ENCODE data around the gene ARHGAP25.

ARHGAP25 gene

DNA sequence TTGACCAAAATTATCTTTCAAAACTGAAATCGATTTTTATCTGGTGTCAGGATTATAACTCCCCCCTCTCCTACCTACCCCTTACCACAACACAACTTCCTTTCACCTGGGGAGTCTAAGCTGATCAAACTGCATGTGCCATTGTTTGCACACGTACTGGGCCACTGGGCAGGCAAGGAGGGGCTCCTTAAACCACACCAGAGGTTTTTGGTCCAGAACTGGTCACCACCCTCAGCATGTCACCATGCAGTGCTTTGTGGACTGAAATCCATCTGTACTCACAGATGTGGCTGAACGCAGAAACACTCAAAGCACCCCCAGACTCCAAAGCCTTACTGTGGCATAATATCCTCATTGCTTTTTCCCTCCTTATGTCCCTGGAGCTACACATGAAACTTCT lies 13.9 kb upstream of the ARHGAP25 start:
- DNase-seq (ENCODE audit: low read depth): no peak

DNA sequence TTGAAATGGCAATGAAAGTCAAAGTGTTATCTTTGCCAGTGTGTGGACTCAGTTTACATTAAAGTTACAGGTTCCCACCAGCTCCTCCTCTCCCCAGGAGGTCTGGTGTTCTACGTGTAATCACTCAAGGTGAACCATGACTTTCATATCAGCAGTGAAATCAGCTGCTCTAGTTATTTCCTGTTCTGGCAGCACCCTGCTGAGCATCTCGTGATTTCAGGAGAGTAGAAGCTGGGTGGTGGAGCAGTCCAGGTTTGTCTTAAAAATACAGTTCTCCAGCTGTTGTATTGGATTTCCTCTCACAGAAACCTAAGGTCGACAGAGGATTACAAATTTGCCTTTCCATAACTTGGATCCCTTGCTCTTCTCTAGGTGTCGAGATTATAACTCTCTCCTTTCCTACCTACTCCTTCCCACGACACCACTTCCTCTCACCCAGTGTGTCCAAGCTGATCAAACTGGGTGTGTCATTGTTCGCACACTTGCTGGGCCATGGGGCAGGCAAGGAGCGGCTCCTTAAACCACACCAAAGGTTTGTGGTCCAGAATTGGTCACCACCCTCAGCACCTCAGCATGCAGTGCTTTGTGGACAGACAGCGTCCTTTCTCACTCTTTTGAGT lies 13.0 kb upstream of the ARHGAP25 start:
- DNase-seq (ENCODE audit: low read depth): no peak

DNA sequence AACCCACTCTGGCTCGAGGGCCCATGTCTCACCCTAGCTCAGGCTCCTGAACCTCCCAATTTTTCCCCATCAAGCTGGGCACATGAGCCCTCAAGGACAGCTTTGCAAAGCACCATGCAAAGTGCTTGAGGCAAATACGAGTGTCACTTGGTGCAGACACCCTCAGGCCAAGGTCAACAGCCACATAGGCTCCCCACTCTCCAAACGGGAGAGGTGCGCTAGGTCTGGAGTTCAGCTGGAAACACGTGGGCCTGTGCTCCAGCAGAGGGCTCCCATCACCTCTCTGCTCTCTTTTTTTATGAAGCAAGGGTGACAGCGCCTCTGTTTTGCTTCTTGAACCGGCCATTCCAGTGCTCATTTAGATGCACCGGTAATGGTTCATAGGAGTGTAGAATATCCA lies 11.9 kb upstream of the ARHGAP25 start:
- no peak for DNase-seq (ENCODE audit: low read depth)

DNA sequence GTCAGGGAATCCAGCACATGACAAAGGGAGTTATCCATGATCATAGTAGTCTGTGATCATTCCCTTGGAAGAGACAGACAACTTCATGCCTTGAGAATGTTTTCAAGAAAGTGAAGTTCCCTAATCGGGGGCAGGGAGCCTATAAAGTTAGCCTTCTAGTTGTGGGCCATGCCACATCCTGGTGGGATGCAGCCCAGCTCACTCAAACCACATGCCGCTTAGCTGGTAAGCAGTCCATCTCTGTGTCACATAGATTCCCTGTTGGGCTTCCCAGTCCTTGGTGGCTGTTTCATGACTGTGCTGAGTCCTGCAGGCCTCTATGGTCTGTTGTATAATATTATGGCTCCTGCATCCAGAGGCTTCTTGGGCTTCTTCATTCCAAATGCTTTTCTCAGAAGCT lies 11.4 kb upstream of the ARHGAP25 start:
- DNase-seq (ENCODE audit: low read depth): no peak

DNA sequence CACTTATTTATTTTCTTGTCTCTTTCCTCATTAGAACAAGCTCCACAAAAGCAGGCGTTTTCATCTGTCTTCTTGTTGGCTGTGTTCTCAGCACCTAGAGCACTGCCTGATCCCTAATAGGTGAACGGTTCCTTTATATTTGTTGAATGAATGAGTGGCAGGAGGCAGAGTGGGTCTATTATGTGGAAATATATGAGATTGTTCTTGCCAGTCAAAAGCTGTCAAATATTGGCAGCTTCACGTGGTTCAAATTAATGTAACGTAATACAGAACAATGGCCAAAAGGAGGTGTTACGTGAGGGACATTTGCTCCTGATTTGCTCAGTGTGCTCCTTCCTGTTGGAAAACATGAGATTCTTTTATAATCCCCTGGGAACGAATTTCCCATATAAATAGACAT lies 8.5 kb upstream of the ARHGAP25 start:
- no peak for DNase-seq (ENCODE audit: low read depth)

DNA sequence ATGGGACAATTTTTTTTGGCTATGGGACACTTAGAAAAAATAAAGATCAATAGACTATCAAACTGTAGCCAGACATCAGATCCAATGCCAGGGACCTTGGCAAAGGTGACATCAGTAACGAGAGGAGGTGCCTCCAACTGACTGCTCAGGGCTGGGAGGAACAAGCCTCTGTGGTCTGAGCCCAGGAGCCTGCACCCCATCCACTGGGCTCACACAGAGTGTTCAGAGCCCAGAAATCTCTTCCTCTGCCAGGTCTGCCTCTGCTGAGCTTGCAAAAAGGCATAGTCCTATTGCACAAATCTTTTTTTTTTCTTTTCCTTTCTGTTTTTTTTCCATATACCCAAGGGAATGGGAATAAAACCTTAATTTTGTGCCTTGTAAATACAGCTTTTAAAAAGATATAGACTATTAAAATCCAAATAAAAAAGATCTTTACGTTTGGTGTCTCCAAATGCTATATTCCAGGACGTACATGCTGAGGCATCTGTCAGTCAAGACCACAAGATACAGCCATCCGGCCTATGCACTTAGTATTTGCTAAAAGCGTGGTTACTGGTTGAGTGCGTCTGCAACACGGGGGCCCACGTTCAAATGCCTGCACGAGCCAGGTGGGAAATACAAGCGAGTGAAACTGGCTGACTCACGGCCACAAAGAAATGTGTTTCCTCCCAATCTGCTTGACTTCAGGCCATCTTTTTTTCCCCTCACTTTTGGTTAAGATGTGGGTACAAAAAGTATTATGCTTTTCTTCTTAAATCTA lies 7.8 kb upstream of the ARHGAP25 start:
- no peak for DNase-seq (ENCODE audit: low read depth)

DNA sequence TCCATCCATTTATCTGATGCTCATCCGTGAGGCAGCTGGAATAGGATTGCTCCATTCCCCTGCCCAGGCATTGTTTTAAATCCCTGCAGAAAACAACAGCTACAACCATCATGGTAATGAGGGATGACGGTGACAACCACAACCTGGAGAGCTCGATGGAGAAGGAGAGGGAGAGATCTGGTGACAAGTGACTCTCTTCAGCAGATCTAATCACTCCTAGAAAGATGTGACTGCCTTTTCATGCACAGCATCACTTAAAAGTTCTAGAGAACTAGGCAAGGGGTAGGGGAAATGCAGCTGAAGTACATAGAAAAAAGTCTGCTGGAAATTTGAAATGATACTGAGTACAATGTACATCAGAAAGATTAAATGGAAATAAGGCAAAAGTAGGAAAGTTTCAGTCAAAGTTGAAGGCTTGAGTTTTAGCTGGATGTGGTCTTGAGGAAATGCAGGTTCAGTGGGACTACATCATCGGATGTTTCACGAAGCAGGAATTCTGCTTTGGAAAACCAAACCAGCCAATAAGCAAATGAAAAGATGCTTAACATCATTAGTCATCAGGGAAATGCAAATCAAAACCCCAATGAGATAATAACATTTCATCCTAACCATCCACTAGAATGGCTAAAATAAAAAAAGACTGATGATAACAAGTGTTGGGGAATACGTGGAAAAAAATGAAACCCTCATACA lies 6.8 kb upstream of the ARHGAP25 start:
- peak; percentile 52 for DNase-seq (ENCODE audit: low read depth)

DNA sequence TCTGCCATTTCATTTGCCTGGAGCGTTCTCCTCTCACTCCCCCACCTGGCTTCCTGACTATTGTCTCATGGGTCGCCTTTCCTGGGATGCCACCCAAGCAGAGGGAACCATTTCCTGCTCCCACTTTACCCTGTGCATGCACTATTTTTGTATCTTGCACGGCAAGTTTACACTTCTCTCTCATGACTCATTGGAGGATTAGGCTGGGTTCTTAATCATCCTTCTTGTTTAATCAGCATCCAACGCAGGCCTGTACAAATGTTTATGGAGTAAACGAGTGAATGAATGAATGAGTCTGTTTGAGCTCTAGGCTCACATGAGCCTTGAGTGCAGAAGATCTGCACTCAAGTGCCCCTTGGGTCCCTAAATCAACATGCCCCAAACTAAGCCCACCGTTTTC lies 3.8 kb upstream of the ARHGAP25 start:
- no peak for DNase-seq (ENCODE audit: low read depth)

DNA sequence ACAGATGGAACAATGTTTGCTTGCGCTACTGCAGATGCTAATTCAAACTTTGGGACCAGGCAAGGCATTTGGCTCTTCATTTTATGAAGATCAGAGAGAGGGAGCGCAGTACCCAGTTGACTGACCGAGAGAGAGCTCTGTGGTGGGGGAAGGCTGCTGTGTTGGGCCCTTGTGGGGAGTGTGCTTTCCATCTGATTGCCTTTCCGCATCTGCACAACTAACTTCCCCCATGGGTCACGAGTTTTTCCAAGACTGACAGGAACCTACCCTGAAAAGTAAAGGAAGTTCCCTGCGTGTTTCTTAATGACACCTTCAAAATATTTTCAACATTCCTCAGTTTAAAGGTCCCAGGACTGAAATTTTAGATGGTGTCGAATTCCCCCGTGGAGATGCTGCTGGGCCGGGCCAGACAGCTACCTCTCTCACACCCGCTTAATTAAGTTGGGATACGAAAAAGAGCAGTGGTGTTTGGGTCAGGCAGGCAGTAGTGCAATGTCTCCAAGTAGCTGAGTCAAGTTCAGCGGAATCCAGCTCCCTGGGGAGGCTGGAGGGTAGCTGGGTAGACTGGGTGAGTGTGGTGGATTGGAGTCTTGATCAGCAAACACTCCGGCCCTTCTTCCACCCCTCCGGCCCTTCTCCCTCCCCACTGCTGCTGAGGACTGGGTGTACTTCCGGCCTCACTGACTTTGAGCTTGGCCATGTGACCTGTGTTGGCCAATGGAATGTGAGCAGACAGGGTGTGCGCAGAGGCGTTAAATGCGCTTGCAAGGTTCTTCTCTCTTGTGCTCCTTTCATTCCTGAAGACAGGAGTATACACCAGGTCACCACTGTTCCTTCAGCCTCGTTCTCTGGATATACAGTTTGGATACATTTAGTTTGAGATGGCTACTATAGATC lies 2.3 kb upstream of the ARHGAP25 start:
- DNase-seq (ENCODE audit: low read depth): no peak

DNA sequence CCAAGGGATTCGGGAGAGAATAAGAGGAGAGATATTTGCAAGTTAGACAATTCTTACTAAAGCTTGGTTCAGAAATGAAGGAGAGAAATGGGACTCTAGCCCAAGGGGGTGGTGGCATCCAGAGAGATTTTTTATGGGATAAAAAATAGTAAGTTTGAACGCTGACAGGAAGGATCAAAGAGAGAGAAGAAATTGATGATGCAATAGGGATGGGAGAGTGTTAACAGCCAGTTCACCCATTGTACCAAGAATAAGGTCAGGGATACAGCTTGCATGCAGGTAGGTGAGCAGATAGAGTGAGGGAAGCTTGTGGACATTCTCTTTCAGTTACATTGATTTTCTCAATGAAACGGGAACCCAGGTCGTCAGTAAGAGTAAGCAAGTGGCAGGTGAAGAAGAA lies 1.2 kb upstream of the ARHGAP25 start:
- DNase-seq (ENCODE audit: low read depth): no peak

DNA sequence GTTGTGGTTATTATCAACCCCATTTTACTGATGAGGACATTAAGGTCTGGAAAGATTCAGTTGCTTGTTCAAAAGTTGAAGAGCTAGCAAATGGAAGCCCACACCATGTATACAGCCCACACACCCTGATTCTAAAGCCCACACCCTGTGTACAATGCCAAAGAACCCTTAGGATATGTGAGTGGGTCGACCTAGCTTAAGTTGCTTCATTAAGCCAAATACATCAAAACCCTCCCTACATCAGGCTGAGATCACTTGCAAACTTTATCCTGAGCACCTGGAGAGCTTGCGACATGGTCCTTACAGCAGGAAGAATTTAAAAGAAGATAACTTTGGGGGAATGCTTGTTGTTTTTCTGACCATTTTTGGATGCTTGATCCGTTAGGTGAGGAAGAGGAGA lies 435 bp upstream of the ARHGAP25 start:
- no peak for DNase-seq (ENCODE audit: low read depth)

DNA sequence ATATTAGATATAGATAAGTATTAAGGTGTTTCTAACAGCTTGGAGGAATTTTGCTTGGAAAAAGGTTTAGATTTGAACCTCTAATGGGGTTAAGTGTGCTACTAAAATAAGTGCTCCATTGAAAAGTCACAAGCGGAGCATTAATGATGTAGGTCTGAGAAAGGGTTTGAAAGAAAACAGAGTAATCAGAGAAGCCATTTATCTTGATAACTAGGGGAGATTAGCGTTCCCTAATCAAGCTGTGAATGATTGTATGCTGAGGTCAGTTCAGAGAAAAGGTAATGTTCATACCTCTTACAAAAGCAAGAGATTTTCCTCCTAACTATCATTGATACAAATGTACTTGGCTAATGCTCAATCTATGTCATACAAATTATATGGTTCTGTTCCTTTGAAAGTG lies 1.5 kb downstream of the ARHGAP25 start:
- no peak for DNase-seq (ENCODE audit: low read depth)

DNA sequence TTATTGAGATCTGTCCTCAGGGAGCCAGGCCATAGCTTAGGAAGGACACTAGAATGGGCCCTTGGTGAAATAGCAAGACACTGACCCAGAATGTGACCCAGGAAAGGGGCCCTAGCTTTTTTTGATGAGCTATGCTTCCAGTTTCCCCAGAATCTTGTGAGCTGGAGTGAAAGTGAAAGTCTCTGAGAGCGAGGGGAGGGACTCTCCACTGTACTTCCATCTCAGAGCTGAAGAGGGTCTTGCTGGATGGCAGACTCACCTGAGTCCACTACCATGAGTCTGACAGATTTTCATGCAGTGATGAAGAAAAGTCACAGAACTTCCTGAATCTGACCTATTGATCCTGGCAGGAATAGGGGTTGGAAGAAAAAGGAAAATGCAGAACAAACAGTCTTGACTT lies 3.1 kb downstream of the ARHGAP25 start:
- DNase-seq (ENCODE audit: low read depth): no peak

DNA sequence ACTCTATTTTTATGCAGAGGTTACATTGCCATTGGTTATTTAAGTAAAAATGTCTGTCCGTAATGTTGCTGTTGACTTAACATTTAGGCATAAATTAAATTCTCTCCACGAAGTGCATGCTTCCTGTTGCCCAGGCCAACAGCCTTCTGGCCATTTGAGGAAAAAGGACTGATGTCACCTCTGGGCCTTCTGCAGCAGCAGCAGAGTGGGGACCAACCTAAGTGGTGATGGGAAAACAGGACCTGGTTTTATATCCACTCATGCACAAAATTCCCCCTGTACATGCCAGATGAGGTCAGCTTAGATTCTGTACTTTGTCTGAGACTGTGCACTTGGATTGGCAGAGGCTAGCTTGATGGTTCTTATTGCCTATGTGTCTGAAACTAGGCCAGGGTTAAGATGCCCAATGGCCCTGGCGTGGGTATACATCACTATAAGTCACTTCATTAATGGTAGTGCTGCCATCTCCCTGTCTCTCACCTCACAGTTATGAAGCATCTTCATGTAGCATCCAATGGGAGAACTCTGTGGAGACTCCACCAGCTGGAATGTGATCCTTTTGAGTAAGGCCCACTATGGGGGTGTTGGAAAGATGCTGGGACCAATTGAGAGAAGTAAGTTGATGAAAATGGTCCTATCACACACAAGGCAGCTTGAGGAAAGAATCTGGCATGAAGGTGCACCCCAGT lies 4.4 kb downstream of the ARHGAP25 start:
- DNase-seq (ENCODE audit: low read depth): no peak

DNA sequence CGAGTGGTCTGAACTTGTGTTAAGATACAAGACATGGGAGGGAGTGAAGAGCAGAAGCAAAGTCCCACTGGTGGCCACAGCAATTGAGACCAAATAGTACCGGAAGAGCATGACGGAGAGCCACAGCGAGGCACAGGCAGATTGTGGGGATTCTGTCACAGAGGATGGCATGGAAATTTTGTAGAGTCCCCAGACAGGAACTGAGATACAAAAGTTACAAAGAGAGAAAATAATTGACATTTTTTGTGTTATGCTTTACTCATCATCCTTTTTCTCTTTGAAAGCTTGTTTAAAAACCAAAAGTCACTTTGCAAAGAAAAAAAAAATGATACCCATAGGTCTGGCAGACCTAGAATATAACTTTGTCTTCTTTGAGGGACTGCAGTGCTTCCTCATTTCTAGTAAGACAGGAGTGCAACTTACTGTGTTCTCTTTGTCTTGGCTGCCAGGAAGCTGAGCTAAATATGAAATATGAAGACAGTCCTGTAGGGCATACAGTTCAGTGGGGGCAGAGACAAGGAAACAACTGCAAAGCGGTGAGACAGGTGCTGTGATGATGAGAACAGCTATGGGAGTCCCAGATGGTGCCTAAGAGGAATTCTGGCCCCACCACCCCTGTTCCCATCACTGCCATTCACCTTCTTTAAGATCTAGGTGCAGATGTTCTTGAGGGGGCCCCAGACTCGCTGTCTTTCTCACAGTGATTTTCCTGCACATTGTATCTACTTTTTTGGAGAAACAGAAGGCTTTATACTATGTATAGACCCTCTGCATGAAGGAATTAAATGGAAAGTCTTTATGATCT lies 5.2 kb downstream of the ARHGAP25 start:
- no peak for DNase-seq (ENCODE audit: low read depth)

DNA sequence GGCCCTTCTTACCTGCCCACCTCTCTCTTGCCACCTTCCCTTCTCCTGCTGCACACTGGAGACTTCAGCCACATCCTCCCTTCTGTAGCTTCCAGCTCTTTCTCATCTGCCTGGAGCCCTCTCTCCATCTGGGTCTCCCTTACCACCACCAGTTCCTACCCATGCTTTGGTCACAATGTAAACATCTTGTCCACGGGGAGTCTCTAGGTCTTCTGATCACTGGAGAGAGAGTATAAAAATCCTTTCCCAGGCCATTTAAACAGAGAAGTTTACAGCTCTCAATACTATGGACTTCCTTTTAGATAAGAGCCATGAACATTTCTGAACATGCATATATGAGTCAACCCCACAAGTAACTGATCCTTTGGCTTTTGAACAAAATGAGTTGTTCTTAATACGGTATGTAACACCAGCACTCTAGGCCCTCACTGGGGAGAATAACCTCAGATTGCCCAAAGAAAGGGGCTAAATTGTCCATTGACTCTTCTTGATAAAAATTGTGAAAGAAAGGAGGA lies 5.8 kb downstream of the ARHGAP25 start:
- DNase-seq (ENCODE audit: low read depth): no peak

DNA sequence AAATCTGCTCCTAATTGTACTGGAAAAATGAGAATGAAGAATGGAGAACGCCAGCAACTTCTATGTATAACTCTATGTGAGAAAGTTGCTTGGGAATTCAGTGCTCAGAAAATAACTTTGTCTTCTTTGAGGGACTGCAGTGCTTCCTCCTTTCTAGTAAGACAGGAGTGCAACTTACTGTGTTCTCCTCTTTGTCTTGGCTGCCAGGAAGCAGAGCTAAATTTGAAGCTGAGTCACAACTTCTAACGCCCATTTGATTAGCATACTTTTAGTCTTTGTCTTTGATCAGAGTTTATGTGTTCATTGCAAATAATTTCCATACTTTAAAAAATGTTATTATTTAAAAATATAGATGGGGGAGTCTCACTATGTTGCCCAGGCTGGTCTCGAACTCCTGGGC lies 6.6 kb downstream of the ARHGAP25 start:
- no peak for DNase-seq (ENCODE audit: low read depth)

DNA sequence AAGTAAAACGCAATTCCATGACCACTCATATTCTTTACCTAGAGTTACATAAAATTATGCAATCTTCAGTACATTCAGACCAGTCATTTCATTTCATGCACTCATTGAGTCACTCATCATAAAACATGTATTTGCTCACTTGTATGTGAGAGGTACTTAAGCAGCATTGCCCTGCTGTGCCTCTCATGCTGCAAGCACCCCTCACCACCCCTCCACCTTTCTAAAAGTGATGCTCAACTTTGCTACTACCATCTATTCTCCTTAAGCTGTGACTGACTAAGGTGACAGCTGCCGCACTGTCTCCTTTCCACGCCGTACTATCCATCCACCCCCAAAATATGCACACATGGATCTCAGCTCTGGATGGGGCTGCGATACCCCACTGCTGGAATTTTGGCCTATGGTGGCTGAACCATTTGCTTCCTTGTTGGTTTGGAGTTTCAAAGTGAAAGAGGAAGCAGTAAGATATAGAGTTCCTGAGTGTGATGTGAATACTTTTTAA lies 7.2 kb downstream of the ARHGAP25 start:
- no peak for DNase-seq (ENCODE audit: low read depth)

DNA sequence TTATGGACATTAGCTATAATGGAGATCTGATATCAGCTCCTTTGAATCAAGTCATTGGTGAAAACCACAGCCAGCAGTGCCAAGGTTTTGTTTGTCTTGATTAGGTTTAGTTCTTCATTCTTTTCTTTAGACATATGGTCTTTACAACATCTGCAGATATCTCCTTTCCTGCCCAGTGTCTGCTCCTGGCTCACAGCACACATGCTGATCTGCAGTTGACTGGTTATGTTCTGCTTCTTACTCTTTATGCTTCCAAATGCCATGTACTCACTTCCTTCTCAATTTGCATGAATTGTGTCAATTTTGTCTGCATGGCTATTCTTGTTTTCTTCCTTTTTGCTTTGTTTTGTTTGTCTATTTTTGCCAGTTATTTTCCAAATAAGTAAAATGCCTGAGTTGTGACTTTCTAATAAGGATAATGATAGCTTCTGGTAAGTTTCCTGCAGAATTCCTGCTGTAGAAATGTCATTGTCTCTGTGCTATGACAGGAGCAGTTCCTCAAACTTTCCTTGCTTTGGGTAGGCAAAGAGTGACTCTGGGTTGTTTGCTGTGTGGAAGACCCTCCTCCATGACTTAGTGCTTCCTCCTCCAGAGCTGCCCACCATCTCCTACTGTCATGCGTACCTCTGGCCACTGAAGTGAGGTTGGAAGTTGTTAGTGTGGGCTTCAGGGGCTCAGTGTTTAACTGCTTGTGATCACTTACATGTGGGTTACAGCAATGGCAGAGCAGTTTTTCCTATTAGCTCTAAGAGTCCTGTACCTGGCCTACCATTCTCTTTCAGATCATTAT lies 8.2 kb downstream of the ARHGAP25 start:
- no peak for DNase-seq (ENCODE audit: low read depth)

DNA sequence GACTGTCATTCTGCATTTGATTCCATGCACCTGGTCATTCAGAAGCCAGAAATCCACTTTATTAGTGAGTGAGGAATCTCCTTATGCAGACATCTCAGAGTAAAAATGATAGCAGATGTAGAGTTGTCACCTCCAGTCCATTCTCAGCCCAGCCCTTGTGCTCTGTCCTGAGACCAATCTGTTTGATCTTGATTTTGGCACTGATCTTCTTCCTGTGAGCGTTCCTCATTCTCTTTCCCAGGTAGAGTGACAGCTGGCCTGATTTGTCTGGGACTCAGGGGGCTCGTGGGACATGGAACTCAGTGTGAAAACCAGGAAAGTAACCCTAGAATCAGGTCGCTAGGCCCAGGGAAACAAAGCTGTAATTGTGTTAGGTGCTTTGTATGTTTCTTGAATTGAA lies 8.9 kb downstream of the ARHGAP25 start:
- no peak for DNase-seq (ENCODE audit: low read depth)
